ENCODE results near the gene PPP1R13B.

DNA sequence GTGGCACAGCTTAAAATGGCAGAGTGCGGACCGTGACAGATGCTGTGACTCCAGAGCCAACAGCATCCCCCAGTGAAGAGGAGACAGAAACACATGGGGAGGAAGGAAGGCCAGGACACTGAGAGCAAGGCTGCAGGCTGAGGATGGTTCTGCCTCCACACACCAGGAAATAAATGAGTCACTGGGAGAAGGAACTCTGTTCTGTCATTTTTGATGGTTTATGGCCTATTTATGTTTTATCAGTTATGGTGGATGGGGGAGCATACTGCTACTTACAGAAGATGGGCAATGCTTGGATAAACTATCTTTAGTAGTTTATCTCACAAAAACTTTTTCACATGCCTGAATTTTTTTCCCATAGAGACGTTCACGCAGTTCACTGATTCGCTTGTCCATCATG is 97.9 kb downstream of the PPP1R13B start:
- TF ChIP-seq, protein P1, sequence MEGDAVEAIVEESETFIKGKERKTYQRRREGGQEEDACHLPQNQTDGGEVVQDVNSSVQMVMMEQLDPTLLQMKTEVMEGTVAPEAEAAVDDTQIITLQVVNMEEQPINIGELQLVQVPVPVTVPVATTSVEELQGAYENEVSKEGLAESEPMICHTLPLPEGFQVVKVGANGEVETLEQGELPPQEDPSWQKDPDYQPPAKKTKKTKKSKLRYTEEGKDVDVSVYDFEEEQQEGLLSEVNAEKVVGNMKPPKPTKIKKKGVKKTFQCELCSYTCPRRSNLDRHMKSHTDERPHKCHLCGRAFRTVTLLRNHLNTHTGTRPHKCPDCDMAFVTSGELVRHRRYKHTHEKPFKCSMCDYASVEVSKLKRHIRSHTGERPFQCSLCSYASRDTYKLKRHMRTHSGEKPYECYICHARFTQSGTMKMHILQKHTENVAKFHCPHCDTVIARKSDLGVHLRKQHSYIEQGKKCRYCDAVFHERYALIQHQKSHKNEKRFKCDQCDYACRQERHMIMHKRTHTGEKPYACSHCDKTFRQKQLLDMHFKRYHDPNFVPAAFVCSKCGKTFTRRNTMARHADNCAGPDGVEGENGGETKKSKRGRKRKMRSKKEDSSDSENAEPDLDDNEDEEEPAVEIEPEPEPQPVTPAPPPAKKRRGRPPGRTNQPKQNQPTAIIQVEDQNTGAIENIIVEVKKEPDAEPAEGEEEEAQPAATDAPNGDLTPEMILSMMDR (IDR thresholded peaks at IDR 0.05): no peak
- TF ChIP-seq, protein P2, sequence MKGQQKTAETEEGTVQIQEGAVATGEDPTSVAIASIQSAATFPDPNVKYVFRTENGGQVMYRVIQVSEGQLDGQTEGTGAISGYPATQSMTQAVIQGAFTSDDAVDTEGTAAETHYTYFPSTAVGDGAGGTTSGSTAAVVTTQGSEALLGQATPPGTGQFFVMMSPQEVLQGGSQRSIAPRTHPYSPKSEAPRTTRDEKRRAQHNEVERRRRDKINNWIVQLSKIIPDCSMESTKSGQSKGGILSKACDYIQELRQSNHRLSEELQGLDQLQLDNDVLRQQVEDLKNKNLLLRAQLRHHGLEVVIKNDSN (IDR thresholded peaks at IDR 0.05; ENCODE audit: borderline replicate concordance, low read depth): no peak
- TF ChIP-seq, protein P3, sequence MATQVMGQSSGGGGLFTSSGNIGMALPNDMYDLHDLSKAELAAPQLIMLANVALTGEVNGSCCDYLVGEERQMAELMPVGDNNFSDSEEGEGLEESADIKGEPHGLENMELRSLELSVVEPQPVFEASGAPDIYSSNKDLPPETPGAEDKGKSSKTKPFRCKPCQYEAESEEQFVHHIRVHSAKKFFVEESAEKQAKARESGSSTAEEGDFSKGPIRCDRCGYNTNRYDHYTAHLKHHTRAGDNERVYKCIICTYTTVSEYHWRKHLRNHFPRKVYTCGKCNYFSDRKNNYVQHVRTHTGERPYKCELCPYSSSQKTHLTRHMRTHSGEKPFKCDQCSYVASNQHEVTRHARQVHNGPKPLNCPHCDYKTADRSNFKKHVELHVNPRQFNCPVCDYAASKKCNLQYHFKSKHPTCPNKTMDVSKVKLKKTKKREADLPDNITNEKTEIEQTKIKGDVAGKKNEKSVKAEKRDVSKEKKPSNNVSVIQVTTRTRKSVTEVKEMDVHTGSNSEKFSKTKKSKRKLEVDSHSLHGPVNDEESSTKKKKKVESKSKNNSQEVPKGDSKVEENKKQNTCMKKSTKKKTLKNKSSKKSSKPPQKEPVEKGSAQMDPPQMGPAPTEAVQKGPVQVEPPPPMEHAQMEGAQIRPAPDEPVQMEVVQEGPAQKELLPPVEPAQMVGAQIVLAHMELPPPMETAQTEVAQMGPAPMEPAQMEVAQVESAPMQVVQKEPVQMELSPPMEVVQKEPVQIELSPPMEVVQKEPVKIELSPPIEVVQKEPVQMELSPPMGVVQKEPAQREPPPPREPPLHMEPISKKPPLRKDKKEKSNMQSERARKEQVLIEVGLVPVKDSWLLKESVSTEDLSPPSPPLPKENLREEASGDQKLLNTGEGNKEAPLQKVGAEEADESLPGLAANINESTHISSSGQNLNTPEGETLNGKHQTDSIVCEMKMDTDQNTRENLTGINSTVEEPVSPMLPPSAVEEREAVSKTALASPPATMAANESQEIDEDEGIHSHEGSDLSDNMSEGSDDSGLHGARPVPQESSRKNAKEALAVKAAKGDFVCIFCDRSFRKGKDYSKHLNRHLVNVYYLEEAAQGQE (IDR thresholded peaks at IDR 0.05; ENCODE audit: low read depth, low read length): no peak
- TF ChIP-seq POLR2AphosphoS5 (IDR thresholded peaks at IDR 0.05; ENCODE audit: low read depth, low read length) (no peak), RCOR1 (IDR thresholded peaks at IDR 0.05; ENCODE audit: low read length) (no peak)
